Thyroid gland (tissue), 4 donors: ENCODE measurements around the gene FSTL3. TPM values are rescaled to one million over a fixed set of nuclear protein-coding genes. Genes with fewer than 3 reads are reported as not detected.

Experiments used
- DNase-seq, 2 donors: peaks; one replicate each; pipeline ENCODE4 v3.0.0-alpha.2; 2019
- H3K27ac ChIP-seq, 3 donors: fragments of 200-600 bp; sonication (generic); 1 replicate in 2 of 3; 2 replicates in 1 of 3; pipeline ENCODE4 v1.5.1; 2016 to 2019; ENCODE audit warnings: mild to moderate bottlenecking in 1 of 3, moderate library complexity in 1 of 3
- H3K27me3 ChIP-seq: fragments of 200-600 bp; sonication (generic); one replicate; pipeline ENCODE4 v1.5.1; 2019
- H3K36me3 ChIP-seq, 2 donors: fragments of 200-600 bp; sonication (generic); one replicate each; pipeline ENCODE4 v1.5.1; 2016 to 2019
- H3K4me1 ChIP-seq, 2 donors: fragments of 200-600 bp; sonication (generic); one replicate each; pipeline ENCODE4 v1.5.1; 2017 to 2019
- H3K4me3 ChIP-seq, 3 donors: fragments of 200-600 bp; sonication (generic); replicated peaks in 1 of 3; 1 replicate in 2 of 3; 2 replicates in 1 of 3; pipeline ENCODE4 v1.5.1; 2016; ENCODE audit warnings: mild to moderate bottlenecking in 1 of 3
- H3K9me3 ChIP-seq: fragments of 200-600 bp; sonication (generic); one replicate; pipeline ENCODE4 v1.5.1; 2017
- POLR2A ChIP-seq, 2 donors: fragments of 450-650 bp; IDR thresholded peaks; one replicate each; pipeline ENCODE4 v1.6.1; 2017; ENCODE audit warnings: antibody characterized with exemption in 2 of 2, mild to moderate bottlenecking in 2 of 2, moderate library complexity in 1 of 2
- WGBS, 2 donors: methylation state at CpG; one replicate each; pipeline ENCODE4 v1.1.5; 2017; 5-methylcytosine and 5-hydroxymethylcytosine counted together
- intact Hi-C: fragments of 100-400 bp; cut with DNase I; formaldehyde crosslinking; loops from one replicate; pipeline ENCODE4 v1.15.1; 2023
- total RNA-seq, 4 donors: library from RNA; depleted of rRNA; stranded (reverse); fragments of >200 nt; gene quantifications; one replicate each; pipeline ENCODE4 v1.2.3, GENCODE V29; 2016
- TF ChIP-seq, protein P1 (sequence below), 6 experiments: fragments of 200-600 bp in 3 of 6; fragments of 450-650 bp in 3 of 6; sonication (generic) in 3 of 6; IDR thresholded peaks; one replicate each; pipeline ENCODE4 v1.5.1; 2016 to 2019; ENCODE audit warnings: antibody characterized with exemption in 6 of 6, mild to moderate bottlenecking in 2 of 6, inconsistent platforms in 1 of 6, moderate library complexity in 1 of 6

The FSTL3 gene
- total RNA-seq, 4 donors from 2014 or later, result 16.2 to 73.4 (median 62.9) TPM

DNA sequence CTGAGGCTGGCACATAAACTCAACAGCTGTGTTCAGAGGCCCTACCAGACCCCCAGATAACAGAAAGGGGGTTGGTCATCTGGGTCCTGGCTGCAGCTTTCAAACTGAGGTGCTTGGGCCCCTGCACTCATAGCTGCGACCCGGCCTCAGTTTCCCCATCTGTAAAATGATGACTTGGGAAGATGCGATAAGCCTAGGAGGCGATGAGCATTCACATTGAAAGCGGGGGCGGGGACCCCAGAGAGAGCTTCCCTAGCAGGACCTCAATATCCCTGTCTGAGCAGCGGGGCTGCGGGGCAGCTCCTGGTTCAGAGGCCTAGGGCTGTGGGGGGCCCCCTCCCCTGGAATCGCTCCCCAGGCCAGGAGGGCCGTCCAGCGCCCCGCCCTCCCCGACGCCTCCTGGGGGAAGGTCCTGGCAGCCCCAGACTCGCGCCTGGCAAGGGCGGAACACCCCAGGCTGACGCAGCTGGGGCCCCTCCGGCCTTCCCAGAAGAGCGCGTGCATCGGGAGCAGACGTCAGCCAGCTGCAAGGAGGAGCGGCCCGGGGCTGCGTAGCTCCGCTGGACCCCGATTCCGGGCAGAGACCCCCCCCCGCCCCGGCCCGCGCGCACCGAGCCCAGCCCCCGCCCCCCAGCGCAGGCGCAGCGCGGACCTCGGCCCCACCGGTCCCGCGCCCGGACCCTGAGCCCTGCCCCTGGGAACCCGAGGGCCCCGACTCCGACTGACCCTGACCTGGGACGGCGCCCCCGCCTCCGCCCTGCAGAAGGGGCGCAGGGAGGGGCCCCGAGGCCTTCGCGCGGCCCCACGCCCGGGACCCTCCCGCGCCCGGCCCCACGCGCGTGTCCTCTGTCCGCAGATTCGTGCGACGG, 3.5 kb downstream of the FSTL3 start:
- peak overlapping the region; percentile 47 to 87 (median 72) for H3K4me3 ChIP-seq
- H3K4me1 ChIP-seq, result peaks cover 17 to 38% of the 10 kb centered on the region in 2 donors
- no peaks in the 10 kb centered on the region for H3K9me3 ChIP-seq
- H3K27ac ChIP-seq, result peak overlapping the region; percentile 60 to 89 (median 65)
- no peaks in the 10 kb centered on the region for H3K27me3 ChIP-seq
- no peaks in the 10 kb centered on the region for H3K36me3 ChIP-seq
- no peak for TF ChIP-seq POLR2A (IDR thresholded peaks at IDR 0.05)
- TF ChIP-seq, protein P1, sequence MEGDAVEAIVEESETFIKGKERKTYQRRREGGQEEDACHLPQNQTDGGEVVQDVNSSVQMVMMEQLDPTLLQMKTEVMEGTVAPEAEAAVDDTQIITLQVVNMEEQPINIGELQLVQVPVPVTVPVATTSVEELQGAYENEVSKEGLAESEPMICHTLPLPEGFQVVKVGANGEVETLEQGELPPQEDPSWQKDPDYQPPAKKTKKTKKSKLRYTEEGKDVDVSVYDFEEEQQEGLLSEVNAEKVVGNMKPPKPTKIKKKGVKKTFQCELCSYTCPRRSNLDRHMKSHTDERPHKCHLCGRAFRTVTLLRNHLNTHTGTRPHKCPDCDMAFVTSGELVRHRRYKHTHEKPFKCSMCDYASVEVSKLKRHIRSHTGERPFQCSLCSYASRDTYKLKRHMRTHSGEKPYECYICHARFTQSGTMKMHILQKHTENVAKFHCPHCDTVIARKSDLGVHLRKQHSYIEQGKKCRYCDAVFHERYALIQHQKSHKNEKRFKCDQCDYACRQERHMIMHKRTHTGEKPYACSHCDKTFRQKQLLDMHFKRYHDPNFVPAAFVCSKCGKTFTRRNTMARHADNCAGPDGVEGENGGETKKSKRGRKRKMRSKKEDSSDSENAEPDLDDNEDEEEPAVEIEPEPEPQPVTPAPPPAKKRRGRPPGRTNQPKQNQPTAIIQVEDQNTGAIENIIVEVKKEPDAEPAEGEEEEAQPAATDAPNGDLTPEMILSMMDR (IDR thresholded peaks at IDR 0.05), result no peak
- peak; percentile 44 to 47 for DNase-seq
- intact Hi-C loops, result no loop called here
- 31% methylated on average over 13 of the region's 69 CpGs; no CpG with 5 or more reads in 1 of the 2 donors for WGBS, 2 donors

DNA sequence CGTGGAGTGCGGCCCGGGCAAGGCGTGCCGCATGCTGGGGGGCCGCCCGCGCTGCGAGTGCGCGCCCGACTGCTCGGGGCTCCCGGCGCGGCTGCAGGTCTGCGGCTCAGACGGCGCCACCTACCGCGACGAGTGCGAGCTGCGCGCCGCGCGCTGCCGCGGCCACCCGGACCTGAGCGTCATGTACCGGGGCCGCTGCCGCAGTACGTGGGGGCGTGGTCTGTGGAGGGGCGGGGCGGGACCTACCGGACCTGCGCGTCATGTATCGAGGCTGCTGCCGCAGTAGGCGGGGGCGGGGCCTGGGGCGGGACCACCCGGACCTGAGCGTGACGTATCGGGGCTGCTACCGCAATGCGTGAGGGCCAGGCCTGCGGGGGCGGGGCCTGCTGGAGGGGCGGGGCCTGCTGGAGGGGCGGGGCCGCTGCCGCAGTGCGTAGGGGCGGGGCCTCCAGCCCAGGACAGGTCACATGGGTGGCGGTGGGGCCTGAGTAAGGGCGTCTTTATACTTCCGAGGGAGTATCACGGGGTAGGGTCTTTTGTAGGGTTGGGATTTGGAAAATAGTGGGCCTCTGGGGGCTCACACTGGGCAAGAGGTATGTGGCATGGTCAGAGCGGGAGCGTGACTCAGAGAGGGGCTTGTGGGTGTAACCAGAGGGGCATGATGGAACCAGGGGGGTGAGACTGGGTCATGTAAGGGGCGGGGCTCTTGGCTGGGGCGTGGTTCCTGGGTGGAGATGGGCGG, 4.3 kb downstream of the FSTL3 start:
- no peaks in the 10 kb centered on the region for H3K36me3 ChIP-seq
- H3K27ac ChIP-seq, result peak overlapping the region; percentile 60 to 89 (median 65)
- WGBS, 2 donors, result 1 to 5% methylated on average over 8 to 12 of the region's 70 CpGs
- H3K4me1 ChIP-seq, result peaks cover 17 to 38% of the 10 kb centered on the region in 2 donors
- no peaks in the 10 kb centered on the region for H3K9me3 ChIP-seq
- H3K27me3 ChIP-seq, result no peaks in the 10 kb centered on the region
- DNase-seq, result peak; percentile 99 to 100
- intact Hi-C loops, result no loop called here
- TF ChIP-seq, protein P1 (IDR thresholded peaks at IDR 0.05), result peak in 3 of 6 experiments; percentile 44 to 56 (median 48)
- TF ChIP-seq POLR2A (IDR thresholded peaks at IDR 0.05), result peak; percentile 59 to 91
- H3K4me3 ChIP-seq, result peak overlapping the region; percentile 47 to 87 (median 72)

DNA sequence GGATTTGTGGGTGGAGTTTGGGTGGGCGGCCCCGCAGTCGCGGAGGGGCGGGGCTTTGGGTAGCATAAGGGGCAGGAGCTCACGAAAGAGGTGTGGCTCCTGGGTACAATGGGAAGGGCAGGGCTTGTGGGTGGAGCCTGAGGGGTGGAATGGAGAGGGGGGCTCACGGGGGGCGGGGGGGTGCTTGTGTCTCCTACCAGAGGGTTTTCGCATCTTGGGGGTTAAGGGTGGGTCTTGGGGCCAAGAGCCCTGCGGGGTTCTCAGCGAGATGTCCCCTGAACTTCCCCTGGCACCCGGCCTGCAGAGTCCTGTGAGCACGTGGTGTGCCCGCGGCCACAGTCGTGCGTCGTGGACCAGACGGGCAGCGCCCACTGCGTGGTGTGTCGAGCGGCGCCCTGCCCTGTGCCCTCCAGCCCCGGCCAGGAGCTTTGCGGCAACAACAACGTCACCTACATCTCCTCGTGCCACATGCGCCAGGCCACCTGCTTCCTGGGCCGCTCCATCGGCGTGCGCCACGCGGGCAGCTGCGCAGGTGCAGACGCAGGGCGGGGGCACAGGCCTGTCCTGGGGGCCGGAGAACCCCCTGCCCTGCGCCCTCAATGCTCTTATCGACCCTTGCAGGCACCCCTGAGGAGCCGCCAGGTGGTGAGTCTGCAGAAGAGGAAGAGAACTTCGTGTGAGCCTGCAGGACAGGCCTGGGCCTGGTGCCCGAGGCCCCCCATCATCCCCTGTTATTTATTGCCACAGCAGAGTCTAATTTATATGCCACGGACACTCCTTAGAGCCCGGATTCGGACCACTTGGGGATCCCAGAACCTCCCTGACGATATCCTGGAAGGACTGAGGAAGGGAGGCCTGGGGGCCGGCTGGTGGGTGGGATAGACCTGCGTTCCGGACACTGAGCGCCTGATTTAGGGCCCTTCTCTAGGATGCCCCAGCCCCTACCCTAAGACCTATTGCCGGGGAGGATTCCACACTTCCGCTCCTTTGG, 5.1 kb downstream of the FSTL3 start:
- Histone ChIP-seq H3K27me3 (no peaks in the 10 kb centered on the region), H3K36me3 (no peaks in the 10 kb centered on the region), H3K4me1 (peaks cover 17 to 32% of the 10 kb centered on the region in 2 donors), H3K27ac (peak overlapping the region in 1 of 3 donors; percentile 89), H3K9me3 (no peaks in the 10 kb centered on the region), H3K4me3 (peak overlapping the region in 1 of 3 donors; percentile 87)
- intact Hi-C loops, result no loop called here
- 67 to 75% methylated on average over 31 to 33 of the region's 54 CpGs for WGBS, 2 donors
- TF ChIP-seq, protein P1 (IDR thresholded peaks at IDR 0.05), result no peak
- peak in 1 of 2 donors; percentile 78 for DNase-seq

DNA sequence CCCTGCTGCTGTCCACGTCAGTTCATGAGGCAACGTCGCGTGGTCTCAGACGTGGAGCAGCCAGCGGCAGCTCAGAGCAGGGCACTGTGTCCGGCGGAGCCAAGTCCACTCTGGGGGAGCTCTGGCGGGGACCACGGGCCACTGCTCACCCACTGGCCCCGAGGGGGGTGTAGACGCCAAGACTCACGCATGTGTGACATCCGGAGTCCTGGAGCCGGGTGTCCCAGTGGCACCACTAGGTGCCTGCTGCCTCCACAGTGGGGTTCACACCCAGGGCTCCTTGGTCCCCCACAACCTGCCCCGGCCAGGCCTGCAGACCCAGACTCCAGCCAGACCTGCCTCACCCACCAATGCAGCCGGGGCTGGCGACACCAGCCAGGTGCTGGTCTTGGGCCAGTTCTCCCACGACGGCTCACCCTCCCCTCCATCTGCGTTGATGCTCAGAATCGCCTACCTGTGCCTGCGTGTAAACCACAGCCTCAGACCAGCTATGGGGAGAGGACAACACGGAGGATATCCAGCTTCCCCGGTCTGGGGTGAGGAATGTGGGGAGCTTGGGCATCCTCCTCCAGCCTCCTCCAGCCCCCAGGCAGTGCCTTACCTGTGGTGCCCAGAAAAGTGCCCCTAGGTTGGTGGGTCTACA, 6.6 kb downstream of the FSTL3 start:
- Histone ChIP-seq H3K27ac (no peak overlapping the region), H3K36me3 (no peaks in the 10 kb centered on the region), H3K27me3 (no peaks in the 10 kb centered on the region), H3K4me1 (peaks cover 10 to 17% of the 10 kb centered on the region in 2 donors), H3K4me3 (no peak overlapping the region), H3K9me3 (no peaks in the 10 kb centered on the region)
- TF ChIP-seq, protein P1 (IDR thresholded peaks at IDR 0.05), result no peak
- TF ChIP-seq POLR2A (IDR thresholded peaks at IDR 0.05), result no peak
- WGBS, 2 donors, result 79 to 87% methylated on average over 13 of the region's 25 CpGs
- DNase-seq, result no peak
- intact Hi-C loops, result no loop called here
